Glomerular endothelial cell (primary cell): ENCODE measurements around the gene NCDN. TPM values are rescaled to one million over a fixed set of nuclear protein-coding genes. Genes with fewer than 3 reads are reported as not detected.

Source experiments
- total RNA-seq: library from RNA; depleted of rRNA; stranded (reverse); fragments of >200 nt; gene quantifications from 2 replicates; pipeline ENCODE4 v1.2.3, GENCODE V29; 2015

Gene NCDN
- total RNA-seq, 1 donor from 2014 or later: 28.5 TPM

Other genes with a start within 250 kb of the NCDN start
- 68.7 and 102 TPM in 2 replicates for gene KIAA0319L, start 396 bp upstream of the NCDN start, total RNA-seq
- 0.24 TPM in 1 of 2 replicates, not detected in the other for gene TFAP2E, start 15.5 kb downstream of the NCDN start, total RNA-seq
- gene PSMB2, start 83.7 kb downstream of the NCDN start, total RNA-seq: 72.8 and 86.3 TPM in 2 replicates
- 21.1 and 24.5 TPM in 2 replicates for gene C1orf216, start 161.1 kb downstream of the NCDN start, total RNA-seq
- gene CLSPN, start 212.2 kb downstream of the NCDN start, total RNA-seq: 2.6 and 5.1 TPM in 2 replicates